GM19468 (cell line): ENCODE results near the gene GET4.
"Not testable (repeated sequence)": the region's sequence is repeated elsewhere in the genome, so short reads cannot be mapped to it uniquely, and the experiment has no call there.

ENCODE experiments used
- ATAC-seq: cut with Tn5 transposase; IDR thresholded peaks from one replicate; pipeline ENCODE4 v1.9.1; 2021; ENCODE audit warnings: mild to moderate bottlenecking, moderate library complexity, moderate number of reproducible peaks; ENCODE audit not compliant: unreplicated experiment; ENCODE audit errors: extremely low read depth

GET4 gene

GRCh38 chr7:896346-897075 is 20.2 kb downstream of the GET4 start:
- no peak for ATAC-seq

GRCh38 chr7:897086-897485 is 20.7 kb downstream of the GET4 start:
- no peak for ATAC-seq

- ATAC-seq = no peak
Measured at GRCh38 chr7:897771-898376, 21.5 kb downstream of the GET4 start.

- no peak for ATAC-seq
Measured at GRCh38 chr7:898460-898854, 22.1 kb downstream of the GET4 start.

- no peak for ATAC-seq
Measured at GRCh38 chr7:898855-899681, 22.7 kb downstream of the GET4 start.

- no peak for ATAC-seq
Measured at GRCh38 chr7:899806-900205, 23.5 kb downstream of the GET4 start.

GRCh38 chr7:900331-901040 is 24.1 kb downstream of the GET4 start:
- ATAC-seq = no peak

- no peak for ATAC-seq
Measured at GRCh38 chr7:901041-901387, 24.7 kb downstream of the GET4 start.

- ATAC-seq = no peak
Measured at GRCh38 chr7:901388-902154, 25.2 kb downstream of the GET4 start.

GRCh38 chr7:902996-903395 is 26.6 kb downstream of the GET4 start:
- no peak for ATAC-seq

- ATAC-seq = no peak
Measured at GRCh38 chr7:903921-904755, 27.8 kb downstream of the GET4 start.

- ATAC-seq = no peak
Measured at GRCh38 chr7:904847-905246, 28.5 kb downstream of the GET4 start.

GRCh38 chr7:906776-907157 is 30.4 kb downstream of the GET4 start:
- ATAC-seq = no peak

- ATAC-seq = no peak
Measured at GRCh38 chr7:907158-907980, 31.0 kb downstream of the GET4 start.

- no peak for ATAC-seq
Measured at GRCh38 chr7:908159-908581, 31.8 kb downstream of the GET4 start.

- not testable (repeated sequence) for ATAC-seq
Measured at GRCh38 chr7:908591-909357, 32.4 kb downstream of the GET4 start.
